Ascending aorta (tissue), 2 donors: ENCODE data around the gene FABP6. TPM values are rescaled to one million over a fixed set of nuclear protein-coding genes. Genes with fewer than 3 reads are reported as not detected.

Experiments
- DNase-seq, 2 donors: peaks; one replicate each; pipeline ENCODE4 v3.0.0-alpha.2; 2019; ENCODE audit warnings: low spot score in 2 of 2
- H3K27ac ChIP-seq, 2 donors: fragments of 200-600 bp; sonication (generic); one replicate each; pipeline ENCODE4 v1.5.1; 2016 to 2017; ENCODE audit warnings: mild to moderate bottlenecking in 1 of 2
- H3K27me3 ChIP-seq: fragments of 200-600 bp; sonication (generic); one replicate; pipeline ENCODE4 v1.5.1; 2017
- H3K36me3 ChIP-seq, 2 donors: fragments of 200-600 bp; sonication (generic); one replicate each; pipeline ENCODE4 v1.5.1; 2016
- H3K4me1 ChIP-seq, 2 donors: fragments of 200-600 bp; sonication (generic); one replicate each; pipeline ENCODE4 v1.5.1; 2016 to 2017; ENCODE audit warnings: mild to moderate bottlenecking in 1 of 2
- H3K4me3 ChIP-seq, 2 donors: fragments of 200-600 bp; sonication (generic); one replicate each; pipeline ENCODE4 v1.5.1; 2016 to 2017; ENCODE audit warnings: mild to moderate bottlenecking in 1 of 2
- H3K9me3 ChIP-seq, 2 donors: fragments of 200-600 bp; sonication (generic); one replicate each; pipeline ENCODE4 v1.5.1; 2016
- intact Hi-C: fragments of 100-400 bp; cut with DNase I; formaldehyde crosslinking; loops from one replicate; pipeline ENCODE4 v1.15.1; 2023
- total RNA-seq: library from RNA; depleted of rRNA; stranded (reverse); fragments of >200 nt; gene quantifications from one replicate; pipeline ENCODE4 v1.1.0, GENCODE V29; 2016
- TF ChIP-seq, protein P1 (sequence below), 3 experiments: fragments of 200-600 bp in 2 of 3; fragments of 450-650 bp in 1 of 3; sonication (generic) in 2 of 3; IDR thresholded peaks; one replicate each; pipeline ENCODE4 v1.5.1; 2016 to 2019; ENCODE audit warnings: antibody characterized with exemption in 3 of 3, mild to moderate bottlenecking in 1 of 3, moderate library complexity in 1 of 3

Gene FABP6
- total RNA-seq, 1 donor from 2014 or later, result not detected

DNA sequence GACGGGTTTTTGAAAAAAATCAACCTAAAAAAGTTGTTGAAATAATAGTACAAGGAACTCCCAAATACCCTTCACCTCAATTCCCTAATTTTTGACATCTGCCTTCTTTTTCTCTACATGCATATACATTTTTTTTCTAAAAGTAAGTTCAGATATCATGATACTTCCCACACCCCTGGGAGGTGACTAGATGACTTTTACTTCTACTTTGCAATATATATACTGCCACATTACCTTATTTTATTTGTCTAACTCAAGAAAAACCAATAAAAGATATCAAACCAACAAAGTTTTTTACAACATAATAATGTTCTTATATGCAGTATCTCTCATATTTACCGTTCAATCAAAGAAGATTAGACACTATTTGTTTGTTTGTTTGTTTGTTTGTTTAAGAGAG lies 52.0 kb downstream of the FABP6 start:
- no peaks in the 10 kb centered on the region for H3K4me1 ChIP-seq
- intact Hi-C loops, result no loop called here
- H3K36me3 ChIP-seq, result no peaks in the 10 kb centered on the region
- TF ChIP-seq, protein P1, sequence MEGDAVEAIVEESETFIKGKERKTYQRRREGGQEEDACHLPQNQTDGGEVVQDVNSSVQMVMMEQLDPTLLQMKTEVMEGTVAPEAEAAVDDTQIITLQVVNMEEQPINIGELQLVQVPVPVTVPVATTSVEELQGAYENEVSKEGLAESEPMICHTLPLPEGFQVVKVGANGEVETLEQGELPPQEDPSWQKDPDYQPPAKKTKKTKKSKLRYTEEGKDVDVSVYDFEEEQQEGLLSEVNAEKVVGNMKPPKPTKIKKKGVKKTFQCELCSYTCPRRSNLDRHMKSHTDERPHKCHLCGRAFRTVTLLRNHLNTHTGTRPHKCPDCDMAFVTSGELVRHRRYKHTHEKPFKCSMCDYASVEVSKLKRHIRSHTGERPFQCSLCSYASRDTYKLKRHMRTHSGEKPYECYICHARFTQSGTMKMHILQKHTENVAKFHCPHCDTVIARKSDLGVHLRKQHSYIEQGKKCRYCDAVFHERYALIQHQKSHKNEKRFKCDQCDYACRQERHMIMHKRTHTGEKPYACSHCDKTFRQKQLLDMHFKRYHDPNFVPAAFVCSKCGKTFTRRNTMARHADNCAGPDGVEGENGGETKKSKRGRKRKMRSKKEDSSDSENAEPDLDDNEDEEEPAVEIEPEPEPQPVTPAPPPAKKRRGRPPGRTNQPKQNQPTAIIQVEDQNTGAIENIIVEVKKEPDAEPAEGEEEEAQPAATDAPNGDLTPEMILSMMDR (IDR thresholded peaks at IDR 0.05), result no peak
- no peak overlapping the region for H3K27ac ChIP-seq
- H3K4me3 ChIP-seq, result no peak overlapping the region
- DNase-seq, result no peak
- H3K27me3 ChIP-seq, result no peaks in the 10 kb centered on the region
- H3K9me3 ChIP-seq, result no peaks in the 10 kb centered on the region

GRCh38 chr5:160284291-160284873 lies 55.1 kb downstream of the FABP6 start:
- TF ChIP-seq, protein P1 (IDR thresholded peaks at IDR 0.05), result no peak
- Histone ChIP-seq H3K36me3 (no peaks in the 10 kb centered on the region), H3K4me1 (peaks cover 0 to 10% of the 10 kb centered on the region in 2 donors), H3K9me3 (no peaks in the 10 kb centered on the region), H3K27ac (no peak overlapping the region), H3K4me3 (no peak overlapping the region), H3K27me3 (no peaks in the 10 kb centered on the region)
- no peak for DNase-seq
- intact Hi-C loops, result no loop called here

GRCh38 chr5:160285316-160285715 lies 56.0 kb downstream of the FABP6 start:
- TF ChIP-seq, protein P1 (IDR thresholded peaks at IDR 0.05), result no peak
- intact Hi-C loops, result no loop called here

DNA sequence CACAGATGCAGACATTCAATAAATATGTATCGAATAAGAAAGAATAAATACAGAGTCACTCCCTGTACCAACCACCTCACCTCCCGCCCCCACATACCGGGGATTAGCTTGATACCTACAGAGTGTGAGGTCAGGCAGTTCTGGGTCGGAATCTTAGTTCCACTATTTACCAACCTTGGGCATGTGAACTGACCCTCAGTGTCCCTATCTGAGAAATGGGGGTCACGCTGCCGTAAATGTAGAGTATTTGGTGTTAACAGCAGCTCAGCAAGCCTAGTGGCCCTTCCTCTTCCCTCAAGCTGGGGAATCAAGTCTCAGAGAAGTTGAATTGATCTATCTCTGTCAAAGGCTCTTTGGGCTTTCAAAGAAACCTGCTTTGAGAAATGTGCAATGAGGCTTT lies 57.6 kb downstream of the FABP6 start:
- no peaks in the 10 kb centered on the region for H3K27me3 ChIP-seq
- H3K27ac ChIP-seq, result no peak overlapping the region
- TF ChIP-seq, protein P1 (IDR thresholded peaks at IDR 0.05), result no peak

More at GRCh38 chr5:160285316-160285715, 56.0 kb downstream of the FABP6 start:
- Histone ChIP-seq H3K9me3 (no peaks in the 10 kb centered on the region), H3K27ac (no peak overlapping the region), H3K4me3 (no peak overlapping the region), H3K27me3 (no peaks in the 10 kb centered on the region), H3K36me3 (no peaks in the 10 kb centered on the region), H3K4me1 (peaks cover 0 to 10% of the 10 kb centered on the region in 2 donors)
- DNase-seq, result no peak

DNA sequence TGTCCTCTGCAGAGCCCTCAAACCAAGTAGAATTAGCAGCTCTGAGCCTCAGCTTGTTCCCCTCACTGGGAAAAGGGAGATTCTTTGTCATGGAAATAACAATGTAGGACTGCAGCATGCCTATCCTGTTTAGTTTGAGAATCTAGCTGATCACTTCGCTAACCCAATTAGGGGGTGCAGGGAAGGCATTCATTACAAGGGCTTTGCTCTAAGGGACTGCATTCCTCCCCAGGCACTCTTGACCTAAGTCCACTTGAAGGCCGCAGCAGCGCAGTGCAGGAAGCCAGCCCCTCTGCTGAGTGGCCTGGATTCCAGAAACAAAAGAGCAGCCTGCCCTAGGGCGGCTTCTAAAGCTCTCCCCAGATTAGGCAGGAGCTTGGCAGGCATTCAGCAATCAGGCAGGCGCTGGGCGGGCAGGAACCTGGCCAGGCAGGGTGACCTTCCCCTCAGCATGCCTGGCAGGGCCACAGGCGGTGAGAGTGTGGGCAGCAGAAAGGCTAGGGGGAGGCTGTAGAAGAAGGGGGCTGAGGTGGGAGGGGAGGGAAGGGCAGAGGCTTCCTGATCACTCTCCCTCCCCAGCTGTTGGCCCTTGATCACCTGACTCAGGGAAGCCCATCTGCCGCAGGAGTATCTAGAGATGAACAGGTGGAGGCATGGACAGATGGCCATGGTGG lies 58.2 kb downstream of the FABP6 start:
- TF ChIP-seq, protein P1 (IDR thresholded peaks at IDR 0.05), result no peak
- Histone ChIP-seq H3K36me3 (no peaks in the 10 kb centered on the region), H3K4me3 (no peak overlapping the region), H3K27me3 (no peaks in the 10 kb centered on the region), H3K4me1 (peaks cover 0 to 10% of the 10 kb centered on the region in 2 donors), H3K27ac (peak overlapping the region; percentile 18 to 49), H3K9me3 (no peaks in the 10 kb centered on the region)
- intact Hi-C loops, result no loop called here
- no peak for DNase-seq

More for the DNA sequence above, 57.6 kb downstream of the FABP6 start:
- Histone ChIP-seq H3K4me3 (no peak overlapping the region), H3K36me3 (no peaks in the 10 kb centered on the region), H3K4me1 (peaks cover 0 to 10% of the 10 kb centered on the region in 2 donors), H3K9me3 (no peaks in the 10 kb centered on the region)
- intact Hi-C loops, result no loop called here
- DNase-seq, result no peak

Other genes starting within 250 kb of the FABP6 start
- 13.7 TPM for gene TTC1, start 220.4 kb upstream of the FABP6 start, total RNA-seq
- gene PWWP2A, start 110.1 kb upstream of the FABP6 start, total RNA-seq, result 43.4 TPM
- gene CCNJL, start 83.1 kb downstream of the FABP6 start, total RNA-seq, result not detected
- 3.7 TPM for gene C1QTNF2, start 141.1 kb downstream of the FABP6 start, total RNA-seq
- not detected for gene FAM200C, start 170.5 kb downstream of the FABP6 start, total RNA-seq
- 10.2 TPM for gene SLU7, start 189.6 kb downstream of the FABP6 start, total RNA-seq
- 8.6 TPM for gene PTTG1, start 192.3 kb downstream of the FABP6 start, total RNA-seq